ENCODE results near the gene KLHL26.

- TF ChIP-seq POLR2AphosphoS5 (IDR thresholded peaks at IDR 0.05) (no peak), EP300 (conservative IDR thresholded peaks at IDR 0.05; ENCODE audit: poor library complexity, severe bottlenecking) (no peak), RAD21 (conservative IDR thresholded peaks at IDR 0.05) (no peak), TAF1 (IDR thresholded peaks at IDR 0.05; ENCODE audit: low read depth) (no peak), MXI1 (conservative IDR thresholded peaks at IDR 0.05; ENCODE audit: poor library complexity, severe bottlenecking) (no peak), EZH2 (IDR thresholded peaks at IDR 0.05; ENCODE audit: borderline replicate concordance, insufficient read depth, low read length, poor library complexity, severe bottlenecking) (no peak)
- TF ChIP-seq, protein P1, sequence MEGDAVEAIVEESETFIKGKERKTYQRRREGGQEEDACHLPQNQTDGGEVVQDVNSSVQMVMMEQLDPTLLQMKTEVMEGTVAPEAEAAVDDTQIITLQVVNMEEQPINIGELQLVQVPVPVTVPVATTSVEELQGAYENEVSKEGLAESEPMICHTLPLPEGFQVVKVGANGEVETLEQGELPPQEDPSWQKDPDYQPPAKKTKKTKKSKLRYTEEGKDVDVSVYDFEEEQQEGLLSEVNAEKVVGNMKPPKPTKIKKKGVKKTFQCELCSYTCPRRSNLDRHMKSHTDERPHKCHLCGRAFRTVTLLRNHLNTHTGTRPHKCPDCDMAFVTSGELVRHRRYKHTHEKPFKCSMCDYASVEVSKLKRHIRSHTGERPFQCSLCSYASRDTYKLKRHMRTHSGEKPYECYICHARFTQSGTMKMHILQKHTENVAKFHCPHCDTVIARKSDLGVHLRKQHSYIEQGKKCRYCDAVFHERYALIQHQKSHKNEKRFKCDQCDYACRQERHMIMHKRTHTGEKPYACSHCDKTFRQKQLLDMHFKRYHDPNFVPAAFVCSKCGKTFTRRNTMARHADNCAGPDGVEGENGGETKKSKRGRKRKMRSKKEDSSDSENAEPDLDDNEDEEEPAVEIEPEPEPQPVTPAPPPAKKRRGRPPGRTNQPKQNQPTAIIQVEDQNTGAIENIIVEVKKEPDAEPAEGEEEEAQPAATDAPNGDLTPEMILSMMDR (IDR thresholded peaks at IDR 0.05; ENCODE audit: poor library complexity, severe bottlenecking), result no peak
- TF ChIP-seq, protein P2, sequence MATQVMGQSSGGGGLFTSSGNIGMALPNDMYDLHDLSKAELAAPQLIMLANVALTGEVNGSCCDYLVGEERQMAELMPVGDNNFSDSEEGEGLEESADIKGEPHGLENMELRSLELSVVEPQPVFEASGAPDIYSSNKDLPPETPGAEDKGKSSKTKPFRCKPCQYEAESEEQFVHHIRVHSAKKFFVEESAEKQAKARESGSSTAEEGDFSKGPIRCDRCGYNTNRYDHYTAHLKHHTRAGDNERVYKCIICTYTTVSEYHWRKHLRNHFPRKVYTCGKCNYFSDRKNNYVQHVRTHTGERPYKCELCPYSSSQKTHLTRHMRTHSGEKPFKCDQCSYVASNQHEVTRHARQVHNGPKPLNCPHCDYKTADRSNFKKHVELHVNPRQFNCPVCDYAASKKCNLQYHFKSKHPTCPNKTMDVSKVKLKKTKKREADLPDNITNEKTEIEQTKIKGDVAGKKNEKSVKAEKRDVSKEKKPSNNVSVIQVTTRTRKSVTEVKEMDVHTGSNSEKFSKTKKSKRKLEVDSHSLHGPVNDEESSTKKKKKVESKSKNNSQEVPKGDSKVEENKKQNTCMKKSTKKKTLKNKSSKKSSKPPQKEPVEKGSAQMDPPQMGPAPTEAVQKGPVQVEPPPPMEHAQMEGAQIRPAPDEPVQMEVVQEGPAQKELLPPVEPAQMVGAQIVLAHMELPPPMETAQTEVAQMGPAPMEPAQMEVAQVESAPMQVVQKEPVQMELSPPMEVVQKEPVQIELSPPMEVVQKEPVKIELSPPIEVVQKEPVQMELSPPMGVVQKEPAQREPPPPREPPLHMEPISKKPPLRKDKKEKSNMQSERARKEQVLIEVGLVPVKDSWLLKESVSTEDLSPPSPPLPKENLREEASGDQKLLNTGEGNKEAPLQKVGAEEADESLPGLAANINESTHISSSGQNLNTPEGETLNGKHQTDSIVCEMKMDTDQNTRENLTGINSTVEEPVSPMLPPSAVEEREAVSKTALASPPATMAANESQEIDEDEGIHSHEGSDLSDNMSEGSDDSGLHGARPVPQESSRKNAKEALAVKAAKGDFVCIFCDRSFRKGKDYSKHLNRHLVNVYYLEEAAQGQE (IDR thresholded peaks at IDR 0.05; ENCODE audit: borderline replicate concordance), result no peak
These were observed 30.3 kb upstream of the KLHL26 start, which contains the start of gene CRLF1 for GRCh38 chr19:18606281-18607225.

Measured in neural cell (in vitro differentiated cells).